Mesenteric fat pad (tissue), 1 donor: ENCODE results near the gene SORBS2. TPM values are rescaled to one million over a fixed set of nuclear protein-coding genes. Genes with fewer than 3 reads are reported as not detected.
"Not testable (repeated sequence)": the region's sequence is repeated elsewhere in the genome, so short reads cannot be mapped to it uniquely, and the experiment has no call there.

ENCODE experiments used
- DNase-seq: peaks from one replicate; pipeline ENCODE4 v3.0.0-alpha.2; 2020; ENCODE audit warnings: low spot score
- long read RNA-seq: library from polyadenylated mRNA; unstranded; transcript quantifications from one replicate; pipeline ENCODE4 v2.0.0, GENCODE V29; 2020
- total RNA-seq: library from RNA; stranded (reverse); fragmentation: NEBNext Ultra II Directional; extraction: Animal tissue kit (Norgen Biotek cat#: 25700); gene quantifications from one replicate; pipeline ENCODE4 v1.2.1, GENCODE V29; 2021
- donor health status: DM: yes; HTN: yes; CAD: no.

SORBS2 gene
- total RNA-seq: 17.5 TPM
- long read RNA-seq, partial matches to known transcripts: 3 of 29 reads
- long read RNA-seq, other reads (novel, unspliced or antisense): 20 of 29 reads

DNA sequence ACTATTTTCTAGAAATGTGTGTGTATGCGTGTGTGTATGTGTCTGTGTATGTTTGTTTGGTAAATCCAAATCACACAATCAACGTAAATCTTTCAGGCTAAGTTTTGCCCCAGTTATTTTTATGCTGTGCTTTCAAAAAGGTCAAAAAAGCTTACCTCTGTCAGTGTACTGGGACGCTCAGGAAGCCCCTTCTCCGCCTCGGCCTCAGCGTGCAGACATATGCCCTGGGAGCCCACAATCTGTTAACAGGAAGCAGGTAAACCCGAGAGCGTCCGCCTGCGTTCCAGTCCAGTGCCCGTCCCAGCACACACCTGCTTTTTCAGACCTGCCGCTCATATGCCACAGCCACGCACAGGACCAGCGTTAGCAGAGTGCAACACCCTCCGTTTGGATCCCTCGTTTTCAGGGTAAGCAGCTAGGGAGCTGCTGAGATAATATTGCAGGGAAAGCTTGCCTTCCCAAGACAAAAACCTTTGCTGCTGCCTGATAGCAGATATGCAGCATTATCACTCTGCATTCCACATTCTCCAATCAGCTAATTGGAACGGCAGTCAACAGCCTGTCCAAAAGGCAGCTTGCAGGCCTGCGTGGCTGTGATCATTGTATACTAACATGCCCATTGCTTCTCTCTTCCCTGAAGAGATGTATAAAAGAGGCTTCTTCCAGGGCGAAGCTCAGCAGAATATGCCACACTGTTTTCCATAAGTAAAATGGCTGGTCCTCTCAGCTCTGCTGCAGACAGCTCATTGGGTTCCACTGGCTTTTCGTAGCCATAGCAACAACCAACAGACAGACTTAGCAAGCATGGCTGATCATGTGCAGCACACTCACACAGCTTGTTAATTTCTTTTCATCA is at the start of gene SORBS2:
SORBS2 (minus strand) TSS at position 686 of the 856 bp plus-strand sequence. CDS start 121,623 bp downstream, outside the sequence.
- DNase-seq: no peak

GRCh38 chr4:185859111-185859510 is 47.1 kb upstream of the SORBS2 start:
- no peak for DNase-seq

DNA sequence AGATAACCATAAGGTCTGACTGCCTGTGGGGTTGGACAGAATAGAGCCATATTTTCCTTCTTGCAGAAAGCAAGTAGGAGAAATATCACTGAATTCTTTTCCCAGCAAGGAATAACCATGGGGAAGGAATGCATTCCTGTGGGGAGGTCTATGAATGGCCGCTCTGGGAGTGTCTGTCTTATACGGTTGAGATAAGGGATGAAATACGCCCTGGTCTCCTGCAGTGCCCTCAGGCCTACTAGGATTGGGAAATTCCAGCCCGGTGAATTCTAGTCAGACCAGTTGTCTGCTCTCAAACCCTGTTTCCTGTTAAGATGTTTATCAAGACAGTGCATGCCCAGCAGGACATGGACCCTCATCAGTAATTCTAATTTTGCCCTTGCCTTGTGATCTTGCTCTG is 45.6 kb upstream of the SORBS2 start:
- not testable (repeated sequence) for DNase-seq

GRCh38 chr4:185853841-185854240 is 41.8 kb upstream of the SORBS2 start:
- DNase-seq: no peak

- DNase-seq: no peak
Observed at GRCh38 chr4:185852961-185853360, 41.0 kb upstream of the SORBS2 start.

DNA sequence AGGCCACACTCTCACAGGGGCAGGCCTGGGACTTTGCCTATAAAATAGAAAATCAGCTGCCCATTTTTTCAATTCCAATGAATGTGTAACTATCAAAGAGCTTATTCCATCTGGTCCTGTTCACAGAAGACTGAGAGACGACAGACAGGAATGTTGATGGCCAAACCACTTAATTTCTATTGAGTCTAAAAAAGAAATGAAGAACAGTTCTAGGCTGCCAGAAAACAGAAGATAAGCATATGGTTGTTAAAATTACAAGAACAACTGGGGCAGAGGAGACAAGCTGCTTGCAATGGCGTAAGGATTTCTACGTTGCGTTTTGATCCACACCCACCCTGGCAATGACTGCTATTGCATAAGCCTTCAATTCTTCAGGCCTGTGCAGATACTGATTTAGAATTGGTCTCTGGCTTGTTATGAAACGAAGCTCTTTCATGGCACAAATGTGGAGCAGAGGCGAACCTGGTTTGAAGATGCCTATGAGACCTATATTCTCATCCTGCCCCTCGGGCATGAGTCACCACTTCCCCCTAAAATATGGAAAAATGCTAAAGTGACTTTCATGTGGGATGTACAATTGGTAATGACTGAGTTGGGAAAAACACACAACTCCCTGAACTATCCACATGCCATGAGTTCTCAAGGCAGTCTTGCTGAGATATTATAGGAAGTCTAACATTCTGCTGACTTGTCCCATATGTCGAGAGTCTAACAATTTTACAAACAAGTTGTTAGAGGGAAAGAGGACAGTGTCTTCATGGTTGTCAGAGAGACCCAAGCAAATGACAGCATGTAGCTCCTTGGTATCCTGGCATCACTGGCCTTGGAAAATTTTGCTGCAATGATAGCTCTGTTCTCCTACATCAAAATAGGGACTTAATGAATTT is 37.9 kb upstream of the SORBS2 start:
- no peak for DNase-seq

DNA sequence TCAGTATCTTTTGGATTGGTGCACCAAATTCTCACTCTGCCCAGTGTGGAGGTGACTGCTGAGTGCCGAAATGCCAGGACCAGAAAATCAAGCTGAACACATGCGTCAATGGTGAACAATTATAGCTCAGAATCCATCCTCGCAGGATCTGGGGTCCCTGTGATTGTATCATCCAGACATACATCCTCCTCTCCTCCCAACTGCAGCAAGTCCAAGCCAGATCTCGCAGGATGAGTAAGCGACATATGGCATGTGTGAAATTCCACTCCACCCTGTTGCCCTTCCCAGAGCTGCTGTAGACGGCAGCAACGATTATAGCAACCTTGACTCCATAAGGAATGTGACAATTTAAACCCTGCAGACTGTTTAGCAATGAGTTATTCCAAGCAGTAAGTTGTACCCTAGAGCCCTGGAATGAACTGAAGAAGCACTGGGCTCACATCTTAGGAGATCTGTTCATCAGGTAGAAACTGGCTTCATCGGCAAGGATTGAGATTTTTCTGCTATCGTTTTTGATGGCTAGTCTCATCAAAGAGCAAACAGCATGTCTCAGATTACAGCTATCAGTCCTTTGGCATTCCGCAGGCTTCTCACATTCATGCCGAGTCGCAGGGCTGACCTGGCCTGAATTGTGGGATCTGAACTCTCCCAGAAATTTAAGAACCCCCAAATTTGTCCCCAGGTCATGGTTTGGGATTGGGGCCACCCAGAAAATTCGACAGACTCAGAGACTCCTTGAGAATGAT is 35.5 kb upstream of the SORBS2 start:
- DNase-seq: no peak

GRCh38 chr4:185846505-185847150 is 34.6 kb upstream of the SORBS2 start:
- DNase-seq: no peak

GRCh38 chr4:185845966-185846365 is 34.0 kb upstream of the SORBS2 start:
- DNase-seq: no peak

GRCh38 chr4:185841451-185841850 is 29.5 kb upstream of the SORBS2 start:
- no peak for DNase-seq

DNA sequence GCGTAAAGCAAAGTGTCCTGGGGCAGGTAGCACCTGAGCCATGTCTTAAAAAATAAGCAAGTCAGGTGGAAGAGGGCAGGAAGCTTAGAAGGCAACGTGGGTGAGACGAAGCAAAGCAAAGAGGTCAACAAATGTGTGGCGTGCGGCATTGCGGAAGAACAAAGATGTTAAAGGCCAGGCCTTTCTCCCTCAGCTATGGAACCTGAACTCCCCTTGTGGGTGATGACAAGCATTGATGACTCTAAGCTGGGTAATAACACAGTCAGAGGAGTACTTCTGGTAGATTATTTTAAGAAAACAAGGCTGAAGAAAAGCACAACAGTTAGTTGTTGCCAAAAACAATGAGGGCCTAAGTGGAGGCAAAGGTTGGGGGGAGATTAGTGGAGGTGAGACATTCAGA is 29.0 kb upstream of the SORBS2 start:
- DNase-seq: no peak

DNA sequence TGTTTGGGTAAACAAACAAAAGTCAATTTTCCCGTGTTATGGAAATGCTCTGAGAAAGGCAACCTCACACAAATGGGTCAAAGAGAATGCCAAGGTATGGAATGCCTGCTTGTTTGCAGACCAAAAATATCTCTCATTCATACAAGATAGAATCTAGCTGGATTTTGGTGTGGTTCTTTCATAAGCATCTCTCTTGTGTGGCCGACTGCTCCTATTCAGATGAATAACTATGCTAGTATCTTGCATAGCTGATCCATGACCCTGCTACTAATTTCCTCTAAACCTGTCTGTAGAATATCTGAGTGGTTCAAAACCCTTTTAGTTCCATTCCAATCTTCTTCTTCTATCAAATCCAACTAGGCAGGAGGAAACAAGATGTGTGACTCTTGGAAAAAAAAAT is 28.2 kb upstream of the SORBS2 start:
- DNase-seq: no peak

GRCh38 chr4:185839770-185840169 is 27.8 kb upstream of the SORBS2 start:
- no peak for DNase-seq

- DNase-seq: no peak
Observed at GRCh38 chr4:185839194-185839712, 27.3 kb upstream of the SORBS2 start.

DNA sequence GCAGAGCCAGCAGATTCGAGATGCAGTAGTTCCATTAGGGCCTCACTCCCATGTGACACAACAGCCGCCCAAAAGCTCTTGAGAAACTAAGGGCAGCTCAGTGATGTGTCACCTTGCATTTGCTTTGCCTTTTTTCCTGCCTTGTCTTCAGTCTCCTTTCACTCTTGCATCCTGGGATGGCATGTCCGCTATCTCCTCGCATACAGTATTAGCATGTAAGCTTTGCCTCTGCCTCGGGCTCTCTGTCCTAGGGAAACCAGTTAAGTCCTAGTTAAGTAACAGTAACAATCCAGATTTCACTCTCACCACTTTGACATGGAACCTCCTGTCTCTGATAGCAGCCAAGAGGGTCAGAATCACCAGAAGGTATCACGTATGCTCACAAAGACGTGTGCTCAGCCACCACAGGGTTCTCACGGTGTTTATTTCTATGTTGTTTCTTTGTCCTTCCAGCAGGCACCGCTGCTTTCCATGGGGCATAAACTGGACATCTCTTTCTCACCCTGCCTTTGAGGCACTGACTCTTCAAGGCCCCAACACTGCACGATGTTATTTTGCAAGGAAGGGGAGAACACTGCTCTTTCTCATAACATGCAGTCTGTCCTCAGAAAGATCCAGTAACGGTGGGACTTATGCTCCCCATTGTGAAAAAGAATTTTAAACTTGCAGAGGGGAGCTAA is 26.7 kb upstream of the SORBS2 start:
- no peak for DNase-seq

DNA sequence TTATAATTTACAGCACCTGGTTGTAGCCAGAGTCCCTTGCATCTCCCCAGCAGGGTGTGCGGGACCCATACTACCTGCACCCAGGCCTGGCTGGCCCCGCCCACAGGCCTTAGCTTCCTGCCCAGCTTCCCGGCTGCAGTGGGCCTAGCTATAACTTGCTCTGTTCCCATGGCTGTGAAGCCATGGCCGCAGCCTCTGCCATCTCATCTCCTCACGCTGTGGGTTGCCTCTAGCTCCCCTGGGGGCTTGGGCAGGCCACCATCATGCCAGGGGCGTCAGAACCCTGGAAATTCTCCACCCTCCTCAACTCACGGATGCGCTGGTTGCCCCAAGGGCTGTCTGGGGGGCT is 26.1 kb upstream of the SORBS2 start:
- DNase-seq: no peak

GRCh38 chr4:185837415-185838103 is 25.6 kb upstream of the SORBS2 start:
- no peak for DNase-seq

GRCh38 chr4:185836241-185837084 is 24.5 kb upstream of the SORBS2 start:
- no peak for DNase-seq

DNA sequence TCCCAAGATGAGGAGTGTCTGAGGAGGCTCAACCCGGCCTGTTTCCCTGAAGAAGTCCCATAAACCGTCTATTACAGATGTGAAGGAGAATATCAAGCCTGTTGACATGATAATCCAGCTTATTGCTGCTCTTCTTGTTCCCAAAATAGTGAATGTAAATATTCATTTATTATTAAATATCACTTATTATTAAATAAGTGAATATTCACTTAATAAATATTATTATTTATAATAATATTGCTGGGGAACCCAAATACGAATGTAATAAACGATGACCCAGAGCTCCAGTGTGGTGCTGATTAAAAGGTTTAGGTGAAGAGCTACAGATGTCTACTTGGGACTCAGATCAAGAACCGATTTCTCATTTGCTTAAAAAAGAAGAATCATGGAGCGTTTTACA is 23.8 kb upstream of the SORBS2 start:
- DNase-seq: no peak
